ENCODE measurements around the gene CRNKL1.
A peak's percentile ranks its signal among the peaks of the same experiment; 100 is the strongest.
"Not testable (repeated sequence)": the region's sequence is repeated elsewhere in the genome, so short reads cannot be mapped to it uniquely, and the experiment has no call there.

CRNKL1 gene

DNA sequence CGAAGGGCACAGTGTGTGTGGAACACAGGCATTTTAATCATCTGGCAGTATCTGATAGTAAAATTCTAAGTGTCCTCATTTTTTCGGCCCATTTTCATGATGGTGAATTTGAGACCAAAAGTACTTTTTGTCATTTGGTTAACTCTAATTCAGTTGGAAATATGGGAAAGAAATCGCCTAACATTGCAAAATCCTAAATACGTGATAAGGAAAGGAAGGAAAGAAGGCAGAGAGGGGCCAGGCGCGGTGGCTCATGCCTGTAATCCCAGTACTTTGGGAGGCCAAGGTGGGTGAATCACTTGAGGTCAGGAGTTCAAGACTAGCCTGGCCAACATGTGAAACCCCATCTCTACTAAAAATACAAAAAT is 48.3 kb downstream of the CRNKL1 start:
- not testable (repeated sequence) for DNase-seq

GRCh38 chr20:20003031-20003954 is 49.0 kb downstream of the CRNKL1 start:
- peak; percentile 67 for DNase-seq

DNA sequence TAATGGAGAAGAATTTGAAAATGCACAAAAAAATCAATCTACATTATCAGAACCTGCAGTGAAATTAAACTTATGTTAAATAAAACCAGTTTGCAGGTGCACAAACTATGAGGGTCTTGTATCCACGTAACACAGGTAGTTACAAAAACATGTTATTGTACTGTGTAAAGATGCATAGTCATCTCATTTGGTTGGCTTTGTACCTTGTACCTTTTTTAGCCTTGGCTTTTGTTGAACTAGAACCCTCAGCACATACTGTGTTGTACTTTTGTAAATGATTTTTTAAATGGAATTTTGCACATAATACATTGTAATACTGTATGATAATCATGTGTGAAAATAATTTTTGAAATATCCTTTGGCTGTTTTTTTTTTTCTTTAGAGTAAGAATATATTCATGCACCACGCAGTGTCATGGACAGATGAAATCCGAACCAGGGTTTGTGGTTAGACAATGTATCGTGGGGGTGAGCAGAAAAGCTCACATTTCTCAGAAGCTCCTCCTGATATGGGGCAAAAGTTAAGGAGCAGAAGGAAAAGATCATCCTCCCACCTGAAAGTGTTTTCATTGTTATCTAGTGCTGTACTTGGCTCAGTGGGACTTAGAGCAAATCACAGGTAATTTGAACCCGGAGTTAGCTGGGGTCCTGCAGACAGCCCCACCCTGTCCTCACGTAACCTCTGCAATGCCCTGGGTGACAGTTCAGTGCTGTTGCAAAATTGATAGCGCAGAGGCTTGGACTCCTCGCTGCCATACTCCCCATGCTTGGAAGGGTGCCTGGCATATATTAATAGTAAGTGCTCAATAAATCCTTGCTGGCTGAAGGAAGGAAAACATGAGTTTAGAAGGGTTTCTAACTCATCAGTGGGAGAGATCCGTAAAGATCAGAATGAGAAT is 49.9 kb downstream of the CRNKL1 start:
- DNase-seq: peak; percentile 26

DNA sequence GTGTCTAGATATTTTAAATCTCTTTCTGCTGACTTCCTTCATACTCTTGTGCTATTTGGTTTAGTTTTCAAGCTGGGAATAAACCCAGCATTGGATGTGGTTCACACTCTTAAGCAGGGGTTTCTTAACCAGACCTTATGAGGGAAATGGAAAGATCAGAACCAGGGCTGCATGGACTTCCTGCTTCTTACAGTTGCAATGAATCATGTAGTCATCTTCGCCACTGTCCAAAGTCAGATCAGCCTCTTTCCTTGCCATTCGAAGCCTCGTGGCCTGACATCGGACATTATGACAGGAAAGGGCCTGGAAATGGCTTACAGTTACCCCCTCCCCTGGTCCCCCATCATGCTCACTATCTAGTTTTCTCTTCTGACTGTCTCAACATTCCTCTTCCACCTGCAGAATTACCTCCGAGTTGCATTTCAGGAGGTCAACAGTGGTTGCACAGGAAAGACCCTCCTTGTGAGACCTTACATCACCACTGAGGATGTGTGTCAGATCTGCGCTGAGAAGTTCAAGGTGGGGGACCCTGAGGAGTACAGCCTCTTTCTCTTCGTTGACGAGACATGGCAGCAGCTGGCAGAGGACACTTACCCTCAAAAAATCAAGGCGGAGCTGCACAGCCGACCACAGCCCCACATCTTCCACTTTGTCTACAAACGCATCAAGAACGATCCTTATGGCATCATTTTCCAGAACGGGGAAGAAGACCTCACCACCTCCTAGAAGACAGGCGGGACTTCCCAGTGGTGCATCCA is 51.9 kb downstream of the CRNKL1 start:
- no peak for DNase-seq

GRCh38 chr20:19998990-19999705 is 53.1 kb downstream of the CRNKL1 start:
- DNase-seq: no peak

DNA sequence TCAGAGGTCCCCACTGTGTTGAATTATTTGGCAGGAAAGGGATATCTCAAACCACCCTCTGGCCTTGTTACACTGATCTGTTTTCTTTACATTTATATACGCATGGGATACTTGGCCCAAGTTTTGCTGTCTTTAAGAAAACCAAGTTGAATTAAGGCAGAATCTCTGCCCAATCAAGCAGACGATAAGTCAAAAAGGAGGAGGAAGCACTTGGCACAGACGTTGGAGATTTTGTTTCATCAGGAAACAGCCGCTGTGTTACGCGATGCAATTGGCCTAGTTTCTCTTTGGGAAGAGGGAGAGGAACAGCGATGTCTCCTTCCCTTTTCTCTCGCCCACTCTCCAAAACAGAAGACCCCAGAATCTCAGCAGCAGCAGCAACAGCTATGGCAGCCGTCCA is 55.3 kb downstream of the CRNKL1 start:
- DNase-seq: no peak

- no peak for DNase-seq
Measured at GRCh38 chr20:19996222-19996621, 56.0 kb downstream of the CRNKL1 start.

- peak; percentile 15 for DNase-seq
Measured at GRCh38 chr20:19995220-19995863, 56.9 kb downstream of the CRNKL1 start.

GRCh38 chr20:19993958-19994669 is 58.2 kb downstream of the CRNKL1 start:
- no peak for DNase-seq

DNA sequence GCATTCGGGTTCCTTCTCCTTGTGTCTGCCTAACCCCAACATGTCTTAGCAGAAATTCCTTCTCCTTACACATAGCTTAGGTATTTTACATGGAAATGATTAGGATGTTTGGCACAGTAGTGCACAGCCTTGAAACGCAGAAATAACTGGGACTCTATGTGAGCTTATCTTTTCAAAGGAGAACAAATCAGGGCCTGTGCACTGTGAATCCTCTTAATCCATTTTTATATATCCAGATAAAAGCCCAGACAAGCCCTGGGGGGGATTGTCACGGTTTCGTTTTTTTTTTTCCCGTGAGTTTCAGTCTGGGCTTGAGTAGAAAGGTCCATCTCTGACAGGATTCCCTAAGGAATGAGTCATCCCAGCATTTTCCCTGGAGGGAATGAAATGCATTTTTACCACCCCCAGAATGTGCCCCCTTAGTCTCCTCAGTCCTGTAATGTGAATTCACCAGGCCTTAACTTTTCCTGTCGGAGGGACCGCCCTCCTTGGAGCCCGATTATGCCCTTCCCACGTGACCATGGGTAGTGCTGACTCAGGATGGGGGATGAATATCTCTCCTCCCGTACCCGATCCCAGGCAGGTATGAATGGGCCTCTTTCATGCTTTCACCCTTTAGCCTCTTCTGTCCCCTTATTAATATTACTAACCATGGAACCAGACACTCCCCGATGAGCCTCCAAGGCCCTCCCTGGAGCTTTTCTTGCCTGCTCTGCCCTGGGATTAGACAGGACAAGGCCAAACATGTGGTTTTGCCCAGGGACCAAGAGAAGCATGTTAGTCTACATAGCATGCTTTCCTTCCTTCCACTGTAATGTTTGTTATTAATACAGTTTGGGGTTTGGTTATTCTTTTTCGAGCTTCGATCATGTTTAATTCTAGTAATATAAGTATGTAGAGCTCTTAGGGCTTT is 59.0 kb downstream of the CRNKL1 start:
- DNase-seq: no peak

- DNase-seq: no peak
Measured at GRCh38 chr20:19991854-19992253, 60.4 kb downstream of the CRNKL1 start.

- DNase-seq: no peak
Measured at GRCh38 chr20:19991308-19991707, 61.0 kb downstream of the CRNKL1 start.

GRCh38 chr20:19990850-19991249 is 61.4 kb downstream of the CRNKL1 start:
- DNase-seq: no peak

DNA sequence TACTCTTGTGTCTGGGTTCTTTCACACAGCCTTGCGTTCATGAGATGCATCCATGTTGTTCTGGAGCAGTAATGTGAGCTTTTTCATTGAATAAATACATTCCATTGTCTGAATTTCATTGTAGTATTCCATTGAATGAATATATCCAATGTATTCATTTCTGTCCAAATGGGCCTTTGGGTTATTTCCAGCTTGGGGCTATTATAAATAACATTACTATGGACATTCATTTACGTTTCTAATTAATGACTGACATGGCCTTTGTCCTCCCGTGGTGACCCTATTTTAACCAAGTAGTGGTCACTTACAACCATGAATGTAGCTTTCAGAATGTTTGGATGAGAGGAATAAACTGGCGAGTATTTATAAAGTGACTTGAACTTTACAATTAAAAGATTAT is 65.2 kb downstream of the CRNKL1 start:
- no peak for DNase-seq

- no peak for DNase-seq
Measured at GRCh38 chr20:19986419-19986818, 65.8 kb downstream of the CRNKL1 start.

Data from GF-D8 (cell line).